ENCODE results near the gene RNLS.

DNA sequence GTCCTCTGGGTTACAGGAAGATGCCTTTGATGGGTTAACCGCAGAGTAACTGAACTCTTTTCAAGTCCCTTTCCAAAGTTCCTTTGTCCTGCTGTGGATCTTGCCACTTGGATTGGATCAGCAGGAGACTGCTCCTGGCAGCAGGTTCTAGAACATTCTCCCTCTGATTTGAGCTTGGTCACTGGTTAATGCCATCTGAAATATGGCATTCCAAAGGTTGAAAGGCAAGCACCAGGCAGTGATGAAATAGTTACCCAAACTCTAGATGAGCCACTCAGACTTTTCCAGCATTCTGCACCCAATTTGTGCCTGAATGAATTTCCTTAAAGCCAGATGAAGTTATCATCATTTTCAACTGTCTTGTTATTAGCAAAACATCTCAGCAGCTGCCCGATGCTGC, 343.9 kb downstream of the RNLS start:
- TF ChIP-seq SETDB1 (IDR thresholded peaks at IDR 0.05; ENCODE audit: insufficient read length, low read length), result no peak
- TF ChIP-seq, protein P1, sequence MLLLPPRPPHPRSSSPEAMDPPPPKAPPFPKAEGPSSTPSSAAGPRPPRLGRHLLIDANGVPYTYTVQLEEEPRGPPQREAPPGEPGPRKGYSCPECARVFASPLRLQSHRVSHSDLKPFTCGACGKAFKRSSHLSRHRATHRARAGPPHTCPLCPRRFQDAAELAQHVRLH (tag by site-specific recombination; IDR thresholded peaks at IDR 0.05), result no peak
- no peak for TF ChIP-seq ZNF670 (tag by site-specific recombination; IDR thresholded peaks at IDR 0.05; ENCODE audit: low read depth)
- no peak for TF ChIP-seq GLI4 (tag by site-specific recombination; IDR thresholded peaks at IDR 0.05)
- no peak for TF ChIP-seq CTCF (tag by site-specific recombination; IDR thresholded peaks at IDR 0.05)
- no peak for TF ChIP-seq TRIM28 (IDR thresholded peaks at IDR 0.05; ENCODE audit: borderline replicate concordance, low read length)
- TF ChIP-seq ZNF184 (tag by site-specific recombination; IDR thresholded peaks at IDR 0.05), result no peak
- no peak for TF ChIP-seq TSHZ1 (tag by site-specific recombination; IDR thresholded peaks at IDR 0.05; ENCODE audit: borderline replicate concordance)
- no peak for TF ChIP-seq ZNF544 (tag by site-specific recombination; IDR thresholded peaks at IDR 0.05)
- TF ChIP-seq ZNF2 (tag by site-specific recombination; IDR thresholded peaks at IDR 0.05), result no peak
- TF ChIP-seq REST (tag by site-specific recombination; IDR thresholded peaks at IDR 0.05), result no peak
- TF ChIP-seq KLF10 (tag by site-specific recombination; IDR thresholded peaks at IDR 0.05), result no peak
- TF ChIP-seq KLF16 (tag by site-specific recombination; IDR thresholded peaks at IDR 0.05), result no peak
- no peak for TF ChIP-seq ZNF530 (tag by site-specific recombination; IDR thresholded peaks at IDR 0.05; ENCODE audit: low read depth)
